Measurements from ENCODE around the gene CDH13.

Gene CDH13

DNA sequence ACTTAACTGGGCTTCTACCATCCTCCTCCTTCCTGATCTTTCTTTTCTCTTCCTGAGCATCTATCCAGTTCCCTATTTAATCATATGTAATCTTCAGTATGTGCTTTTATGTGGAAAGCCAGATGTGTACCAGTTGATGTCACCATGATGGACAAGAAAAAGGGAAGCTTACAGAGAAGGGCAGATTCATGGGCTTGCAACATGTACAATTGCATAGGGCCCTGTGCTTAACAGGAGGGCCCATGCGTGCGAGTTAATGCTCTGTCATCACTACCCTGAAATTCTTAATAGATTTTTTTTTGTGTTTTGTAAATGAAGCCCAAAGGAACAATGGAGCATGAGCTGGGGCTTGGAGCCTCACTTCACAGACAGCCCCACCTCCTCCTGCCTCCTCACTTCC, 124.3 kb downstream of the CDH13 start:
- DNase-seq, result no peak

DNA sequence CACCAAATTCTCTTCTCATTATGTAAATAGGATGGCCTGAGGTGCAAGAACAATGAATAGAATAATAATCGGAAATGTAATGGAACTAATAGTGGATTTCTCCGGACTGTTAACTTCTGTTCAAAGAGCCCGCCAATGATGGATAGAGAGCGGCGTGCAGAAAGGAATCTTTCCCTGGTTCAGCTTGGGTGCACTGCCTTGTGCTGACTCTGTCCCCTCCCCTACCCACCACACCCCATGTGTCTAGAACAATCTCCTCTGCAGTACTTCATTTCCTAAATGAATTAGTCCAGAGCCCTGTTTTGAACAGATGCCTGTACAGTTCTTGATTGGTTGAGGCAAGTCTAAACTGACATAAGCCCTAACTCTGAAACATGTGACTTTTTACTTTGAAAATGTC, 125.4 kb downstream of the CDH13 start:
- no peak for DNase-seq

DNA sequence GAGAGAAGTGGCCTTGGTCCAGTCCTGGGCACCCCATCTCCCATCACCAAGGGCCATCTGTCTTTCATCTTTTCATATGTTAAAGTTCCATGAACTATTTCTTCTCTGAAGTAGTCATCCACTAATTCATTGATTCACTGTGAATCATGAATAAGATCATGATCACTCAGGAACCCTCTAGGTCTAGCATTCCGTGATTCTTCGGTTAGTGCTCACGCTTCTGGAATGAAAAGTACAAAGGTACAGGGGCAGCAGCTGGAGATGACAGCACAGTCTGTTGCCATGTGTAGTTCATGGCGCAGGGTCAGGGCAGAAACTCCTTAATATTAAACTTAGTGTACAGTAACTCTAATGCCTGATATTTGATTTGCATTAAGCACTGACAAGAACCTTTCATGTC, 127.1 kb downstream of the CDH13 start:
- DNase-seq, result no peak

DNA sequence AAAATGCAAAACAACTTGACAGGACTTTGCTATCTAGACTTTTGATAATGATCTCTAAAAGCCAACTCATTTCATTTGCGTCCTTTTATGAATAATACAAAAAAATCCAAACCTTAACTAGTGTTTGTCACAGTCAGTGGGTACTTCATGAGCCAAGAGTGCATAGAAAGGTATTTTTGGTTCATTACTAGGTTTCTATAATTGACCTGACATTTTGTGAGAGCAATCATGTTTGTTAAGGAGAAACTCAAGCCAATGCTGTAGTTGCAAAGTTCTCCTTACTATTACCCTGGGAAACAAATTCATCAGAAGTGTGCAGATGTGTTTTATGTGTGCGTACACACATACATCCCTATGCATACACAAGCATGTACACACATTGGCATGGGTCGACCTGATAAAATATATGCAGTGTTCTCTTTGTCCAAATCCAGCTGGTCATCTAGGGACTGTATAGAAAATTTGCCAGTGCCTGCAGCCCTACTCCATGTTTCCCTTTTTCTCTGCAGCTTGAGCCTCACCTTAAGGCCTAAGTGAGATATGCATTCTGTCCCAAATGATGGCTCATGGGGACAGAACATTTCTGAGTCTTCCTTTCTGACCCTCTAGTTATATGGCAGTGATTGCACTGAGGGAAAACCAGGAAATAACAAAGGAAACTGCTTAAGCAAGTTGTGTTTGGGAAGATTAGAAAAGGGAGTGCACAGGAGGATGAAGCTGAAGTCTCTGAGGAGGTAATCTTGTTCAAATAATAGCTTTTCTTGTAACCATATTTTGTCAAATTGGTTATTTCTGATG, 128.1 kb downstream of the CDH13 start:
- DNase-seq, result no peak

DNA sequence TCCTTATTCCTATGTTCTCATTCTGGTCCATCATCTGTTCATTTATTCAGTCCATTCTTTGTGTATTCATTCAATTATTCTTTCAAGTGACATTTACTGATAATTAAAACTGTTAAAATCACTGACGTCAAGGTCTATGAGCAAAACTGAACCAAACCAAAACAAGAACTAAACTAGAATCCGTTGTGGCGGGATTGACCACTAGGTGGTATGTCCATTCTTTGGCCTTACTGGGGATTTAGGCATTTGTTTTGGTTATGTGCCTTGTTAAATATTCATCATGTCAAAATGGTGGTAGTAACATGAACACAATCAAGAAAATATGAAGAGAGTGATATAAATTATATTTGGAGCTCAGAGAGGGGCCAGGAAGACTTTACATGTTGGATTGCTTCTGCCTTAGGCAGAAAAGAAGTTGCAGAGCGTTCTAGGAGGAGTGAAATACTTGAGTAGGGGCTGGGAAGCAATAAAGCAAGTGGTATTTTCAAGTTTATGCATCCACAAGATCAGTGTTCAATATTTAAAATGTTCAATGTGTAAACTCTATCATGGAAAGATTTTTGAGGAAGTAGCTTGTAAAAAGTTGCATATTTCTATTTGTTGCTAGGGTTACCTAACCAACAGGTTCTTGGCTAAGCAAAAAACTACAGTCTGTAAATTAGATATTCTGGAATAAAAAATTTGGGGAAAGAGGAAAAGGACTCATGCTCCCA, 129.0 kb downstream of the CDH13 start:
- DNase-seq, result no peak

DNA sequence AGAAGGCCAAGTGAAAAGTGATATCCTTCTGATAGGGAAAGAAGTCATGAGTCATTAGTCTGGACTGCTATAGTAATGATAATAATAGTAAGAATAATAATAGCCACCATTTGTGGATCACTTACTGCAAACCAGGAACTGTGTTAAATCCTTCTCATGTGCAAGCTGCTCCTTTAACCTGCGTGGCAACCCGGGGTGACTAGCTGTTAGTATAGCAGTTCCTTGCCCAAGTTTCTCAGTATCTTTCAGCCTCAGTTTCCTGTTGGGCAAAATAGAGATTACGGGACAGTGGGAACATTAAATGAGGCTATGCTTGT, 129.5 kb downstream of the CDH13 start:
- no peak for DNase-seq

DNA sequence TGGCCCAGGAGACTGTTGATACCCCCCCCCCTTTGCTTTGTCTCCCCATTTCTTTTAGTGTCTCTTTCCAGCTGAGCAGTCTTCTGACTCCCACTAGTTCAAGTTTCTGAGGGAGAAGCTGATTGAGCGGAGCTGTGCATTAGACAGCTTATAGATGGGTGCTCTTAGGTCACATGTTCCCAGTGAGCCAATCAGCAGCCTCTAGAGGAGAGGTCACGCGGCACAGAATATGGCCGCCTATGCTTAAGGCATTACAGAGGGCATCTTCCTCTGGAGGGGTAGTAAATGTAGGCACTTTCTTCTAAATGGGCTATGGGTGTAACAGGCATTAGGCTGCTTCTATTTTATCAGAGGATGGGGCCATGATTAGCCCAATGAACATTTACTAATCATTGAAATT, 131.6 kb downstream of the CDH13 start:
- DNase-seq, result no peak

DNA sequence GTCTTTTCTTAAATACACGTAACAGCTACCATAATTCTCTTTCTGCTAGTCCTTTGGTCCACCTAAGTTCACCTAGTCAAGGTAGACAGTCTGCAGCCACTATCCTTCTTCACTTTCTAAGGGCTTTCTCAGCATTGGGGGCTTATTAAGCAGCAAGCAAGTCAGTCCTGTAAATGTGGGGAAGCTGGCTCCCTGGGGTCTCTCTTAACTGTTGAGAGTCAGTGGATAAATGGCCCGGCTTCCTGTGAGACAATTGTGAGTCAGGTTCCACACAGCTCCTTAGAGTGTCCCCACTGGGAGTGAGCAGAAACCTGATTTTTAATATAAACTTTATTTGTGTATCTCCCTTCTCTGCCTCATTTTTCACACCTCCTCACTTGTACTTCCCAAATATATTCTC, 132.1 kb downstream of the CDH13 start:
- no peak for DNase-seq

DNA sequence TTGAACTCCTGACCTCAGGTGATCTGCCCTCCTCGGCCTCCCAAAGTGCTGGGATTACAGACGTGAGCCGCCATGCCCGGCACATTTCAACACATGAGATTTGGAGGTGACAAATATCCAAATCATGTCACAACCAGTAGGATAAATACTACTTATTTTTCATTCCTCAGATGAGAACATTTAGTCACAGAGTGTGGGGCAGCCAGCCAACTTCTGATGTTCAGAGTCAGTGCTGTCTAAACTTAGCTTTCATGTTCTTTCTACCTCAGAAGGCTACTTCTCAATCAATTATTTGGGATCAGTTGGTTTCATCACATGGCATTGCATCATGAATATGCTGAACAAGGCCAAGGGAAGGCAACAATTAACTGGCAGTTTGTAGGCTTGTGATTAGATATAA, 134.5 kb downstream of the CDH13 start:
- DNase-seq, result no peak

DNA sequence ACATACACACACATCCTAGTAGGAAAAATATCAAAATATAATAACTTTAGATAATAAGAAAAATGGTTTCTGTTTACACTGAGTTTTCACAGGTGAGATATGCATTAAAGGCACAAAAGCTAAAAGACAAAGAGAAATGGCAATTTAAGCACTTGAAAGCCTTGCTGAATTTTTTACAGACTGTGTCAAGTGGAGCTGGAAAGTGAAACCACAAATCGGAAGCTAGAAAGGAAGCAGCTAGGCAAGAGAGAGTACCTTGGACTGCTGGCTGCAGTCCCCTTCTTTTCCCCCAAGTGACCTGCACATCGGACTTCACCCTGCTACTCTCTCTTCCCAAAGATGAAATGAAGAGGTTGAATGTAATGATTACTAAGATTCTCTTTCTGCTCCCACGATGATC, 135.1 kb downstream of the CDH13 start:
- DNase-seq, result no peak

DNA sequence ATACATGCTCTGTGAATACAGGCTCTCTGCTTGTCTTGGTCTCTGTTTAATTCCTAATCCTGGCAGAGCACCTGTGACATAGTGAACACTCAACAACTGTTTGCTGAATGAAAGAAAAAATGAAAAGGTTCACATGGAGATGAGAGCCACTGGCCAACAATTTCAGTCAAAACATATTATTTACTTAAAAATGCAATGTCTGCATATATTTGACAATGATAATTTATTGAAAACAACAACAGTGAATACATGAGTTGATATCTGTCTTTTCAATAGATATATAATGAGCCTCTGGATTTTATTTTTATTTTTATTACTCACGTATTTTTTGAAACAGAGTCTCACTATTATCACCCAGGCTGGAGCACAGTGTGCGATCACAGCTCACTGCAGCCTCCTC, 136.6 kb downstream of the CDH13 start:
- no peak for DNase-seq

DNA sequence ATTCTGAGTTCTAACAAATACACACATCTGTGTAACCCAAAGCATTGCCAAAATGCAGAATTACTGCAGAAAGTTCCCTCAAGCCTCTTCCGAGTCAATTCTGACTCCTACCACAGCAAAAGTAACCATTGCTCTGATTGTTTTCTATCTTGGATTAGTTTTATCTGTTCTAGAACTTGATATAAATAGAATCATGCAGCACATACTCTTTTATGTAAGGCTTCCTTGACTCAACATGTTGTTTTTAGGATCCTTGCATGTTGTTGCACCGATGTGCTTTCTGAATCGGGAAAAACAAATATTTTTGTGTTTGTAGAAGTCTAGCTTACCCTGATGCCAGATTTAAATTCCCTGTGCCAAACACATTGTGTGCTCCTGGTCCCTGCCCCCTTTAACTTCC, 140.4 kb downstream of the CDH13 start:
- no peak for DNase-seq

DNA sequence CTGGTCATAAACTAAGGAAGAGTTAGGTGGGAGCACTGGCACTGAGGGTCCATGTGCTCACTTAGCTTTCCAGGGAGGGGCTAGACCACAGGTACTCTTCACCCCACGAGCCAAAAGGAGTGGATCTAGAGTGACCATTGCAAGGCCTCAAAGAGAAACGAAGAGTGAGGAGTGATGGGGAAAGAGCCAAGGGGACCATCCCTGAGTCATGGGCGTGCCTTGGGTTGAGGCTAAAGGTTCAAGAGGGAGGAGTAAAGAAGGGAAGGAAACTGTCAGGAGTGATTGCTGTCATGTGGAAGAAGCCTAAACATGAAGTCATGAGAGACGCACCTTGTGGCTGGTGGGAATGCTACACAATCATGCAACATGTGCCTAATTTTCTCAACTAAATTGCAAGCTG, 141.0 kb downstream of the CDH13 start:
- no peak for DNase-seq

DNA sequence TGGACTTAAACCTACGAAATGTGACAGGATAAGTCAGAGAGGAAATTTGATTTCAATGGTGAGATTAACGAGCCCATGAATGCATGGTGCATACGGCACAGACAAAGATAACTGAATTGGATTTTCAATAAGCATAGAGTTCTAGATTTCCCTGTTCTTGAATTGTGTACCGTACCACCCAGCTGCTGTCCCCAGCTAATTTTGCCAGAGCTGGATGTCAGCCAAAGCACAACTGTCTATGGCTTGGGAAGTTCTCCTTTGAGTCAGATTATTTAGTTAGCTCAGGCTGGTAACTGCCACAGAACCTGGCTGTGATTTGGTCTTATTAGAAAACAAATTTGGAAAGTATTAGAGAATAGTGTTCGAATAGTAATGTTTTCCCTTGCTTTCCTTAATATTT, 143.1 kb downstream of the CDH13 start:
- DNase-seq, result no peak

DNA sequence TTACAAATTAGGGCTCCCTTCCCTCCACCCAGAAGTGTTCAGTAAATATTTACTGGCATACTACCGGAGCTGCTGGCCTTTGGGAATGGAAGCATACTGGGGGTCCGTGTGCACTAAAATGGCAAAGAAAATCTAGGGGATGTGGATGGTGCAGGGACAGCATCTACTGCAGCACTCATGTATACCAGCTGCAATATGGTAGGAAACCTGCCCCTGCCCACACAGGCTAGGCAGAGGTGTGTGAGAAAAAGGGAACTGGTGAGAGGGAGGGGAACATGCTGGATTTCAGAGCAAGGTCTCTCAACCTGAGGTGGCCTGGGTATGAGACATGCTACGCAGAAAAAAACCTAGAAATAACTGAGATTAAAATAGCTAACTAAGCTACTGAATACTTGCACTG, 145.4 kb downstream of the CDH13 start:
- no peak for DNase-seq

DNA sequence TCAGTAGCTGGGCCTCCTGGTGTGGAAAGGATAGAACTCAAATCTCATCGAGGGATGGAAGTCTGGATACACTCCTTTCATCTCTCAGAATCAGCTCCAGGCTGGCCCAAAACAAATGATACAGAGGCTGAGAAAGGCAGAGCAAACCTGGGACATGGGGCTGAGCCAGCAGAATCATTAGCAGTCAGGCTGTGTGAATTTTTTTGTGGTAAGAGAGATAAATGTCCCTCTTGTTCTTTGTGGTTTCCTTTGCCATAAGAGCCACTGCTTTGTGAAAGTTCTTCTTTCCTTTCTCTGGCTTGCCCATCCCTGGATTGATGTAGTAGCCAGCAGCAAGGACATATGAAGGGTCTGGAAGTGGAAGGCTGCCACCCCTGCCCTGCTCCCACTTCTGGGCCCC, 146.2 kb downstream of the CDH13 start:
- no peak for DNase-seq

DNA sequence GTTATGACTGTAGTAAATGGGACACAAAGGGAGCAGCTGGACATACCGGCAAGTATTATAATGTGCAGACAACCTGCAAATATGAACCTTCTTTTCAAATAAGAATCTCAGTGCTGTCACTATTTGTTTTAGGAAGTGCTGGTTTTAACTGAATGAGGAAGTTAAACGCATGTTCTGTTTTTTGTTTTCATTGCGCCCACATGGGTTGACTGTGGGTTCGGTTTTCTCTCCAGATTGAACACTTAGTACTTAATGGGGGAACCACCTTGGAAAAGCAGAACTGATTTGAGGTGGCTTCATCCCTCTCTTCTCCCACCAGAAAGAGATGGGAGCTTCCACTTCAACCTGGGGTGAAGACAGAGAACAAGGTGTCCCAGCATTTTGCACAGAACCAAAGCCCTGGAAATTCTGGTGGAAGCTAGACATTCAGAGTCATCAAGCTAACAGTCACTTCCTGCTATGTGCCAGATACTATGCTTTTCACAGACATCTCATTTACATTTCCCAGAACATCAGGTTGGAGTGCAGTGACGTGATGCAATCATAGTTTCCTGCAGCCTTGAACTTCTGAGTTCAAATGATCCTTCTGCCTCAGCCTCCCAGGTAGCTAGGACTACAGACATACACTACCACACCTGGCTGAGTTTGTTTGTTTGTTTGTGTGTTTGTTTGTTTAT, 149.8 kb downstream of the CDH13 start:
- DNase-seq, result no peak

DNA sequence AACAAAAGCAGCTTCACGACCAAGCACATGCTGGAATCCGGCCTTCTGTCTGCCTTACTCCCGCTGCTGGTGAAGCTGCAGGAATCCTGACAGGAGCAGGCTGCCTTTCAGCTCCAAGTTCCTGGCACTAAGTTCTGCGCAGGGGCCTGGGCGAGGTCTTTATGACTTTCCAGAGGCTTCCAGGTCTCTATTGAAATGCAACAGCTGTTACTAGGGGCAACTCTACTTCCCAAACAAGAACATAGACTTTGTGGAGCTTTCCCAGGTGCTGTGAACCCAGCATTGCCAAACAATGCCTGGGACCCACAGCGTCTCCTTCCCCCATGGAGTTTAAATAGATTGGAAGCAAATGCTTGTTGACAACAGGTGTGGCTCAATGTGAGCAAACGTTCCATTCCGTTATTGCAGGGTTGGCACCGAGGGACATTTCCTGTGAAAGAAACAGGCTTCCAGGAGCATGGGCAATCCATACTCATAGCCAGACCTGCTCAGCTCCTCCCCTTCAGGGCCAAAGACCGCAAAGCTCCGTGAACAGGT, 156.0 kb downstream of the CDH13 start:
- DNase-seq, result no peak

DNA sequence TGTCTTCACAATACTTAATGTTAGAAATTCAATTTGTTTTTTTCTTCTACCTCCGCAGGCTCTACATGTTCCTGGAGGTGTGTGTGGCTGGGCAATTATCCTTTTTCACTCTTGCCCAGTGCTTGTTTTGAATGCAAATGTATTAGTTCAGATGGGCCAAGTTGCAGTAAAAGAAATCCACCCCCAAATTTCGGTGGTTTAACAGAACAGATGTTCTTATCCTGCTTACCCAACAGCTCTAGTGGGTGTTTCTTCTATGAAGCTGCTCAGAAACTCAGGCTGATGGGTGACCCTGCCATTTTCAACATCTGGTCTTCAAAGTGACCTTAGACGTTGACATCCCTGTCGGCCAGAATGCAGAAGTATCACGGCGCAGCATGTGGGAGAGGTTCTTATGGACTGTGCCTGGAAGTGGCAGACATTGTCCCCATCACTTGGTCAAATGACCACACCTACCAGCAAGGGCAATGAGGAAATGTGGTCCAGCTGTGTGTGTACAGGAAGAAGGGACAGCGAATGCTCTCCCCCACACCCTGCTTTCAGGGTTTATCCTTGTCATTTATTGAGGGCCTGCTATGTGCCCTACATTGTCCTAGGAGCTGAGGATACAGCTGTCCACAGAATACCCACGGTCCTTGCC, 157.3 kb downstream of the CDH13 start:
- no peak for DNase-seq

DNA sequence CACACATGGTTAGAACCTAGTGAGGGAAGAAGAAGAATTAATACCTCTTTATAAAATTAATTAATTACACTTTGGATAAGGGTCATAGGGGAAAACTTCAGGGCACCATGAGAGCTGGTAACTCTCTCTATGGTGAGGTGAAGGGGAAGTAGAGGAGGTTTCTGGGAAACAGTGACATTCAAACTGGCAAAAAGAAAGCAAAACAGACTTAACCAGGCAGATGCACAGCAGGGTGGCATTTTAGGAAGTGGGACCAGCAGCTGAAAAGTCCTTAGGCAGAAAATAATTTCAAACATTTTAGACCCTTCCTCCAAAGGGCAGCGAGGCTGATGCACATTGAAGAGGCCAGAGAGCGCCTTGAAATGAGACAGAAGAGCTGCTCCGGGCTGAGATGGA, 157.8 kb downstream of the CDH13 start:
- no peak for DNase-seq

DNA sequence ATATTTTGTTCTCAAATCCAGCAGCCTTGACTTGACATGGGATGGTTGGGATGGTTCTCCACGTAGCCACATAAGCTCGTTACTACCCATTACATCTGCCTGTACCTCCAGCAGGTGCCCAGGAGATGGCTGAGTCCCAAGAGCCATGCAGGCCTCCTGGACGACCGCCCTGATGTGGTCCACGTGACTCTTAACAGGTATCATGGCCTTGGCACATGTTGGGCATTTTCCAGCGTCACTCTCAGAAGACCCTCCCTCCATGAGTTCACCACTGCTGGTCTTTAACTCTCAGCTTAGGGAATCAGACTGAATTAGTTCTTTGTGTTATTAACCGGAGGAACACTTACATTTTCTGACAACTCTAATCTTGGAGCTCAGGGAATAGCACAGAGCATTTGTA, 161.5 kb downstream of the CDH13 start:
- DNase-seq, result no peak

DNA sequence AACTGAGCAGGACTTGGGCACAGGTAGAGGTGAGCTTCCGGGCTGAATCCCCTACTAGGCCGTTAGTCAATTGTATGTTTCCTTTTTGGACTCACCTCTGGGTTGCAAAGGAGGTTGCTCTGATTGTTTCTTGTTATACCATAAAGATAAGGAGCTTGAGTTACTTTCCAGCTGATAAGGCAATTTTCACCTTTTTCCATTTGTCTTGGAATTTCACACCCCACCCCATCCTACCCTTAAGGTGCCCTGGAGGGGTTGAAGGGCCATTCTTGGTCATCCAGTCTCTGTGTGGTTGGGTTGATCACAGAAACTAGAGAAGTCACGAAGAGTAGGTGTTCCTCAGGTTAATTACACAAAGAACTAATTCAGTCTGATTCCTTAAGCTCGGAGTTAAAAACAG, 162.2 kb downstream of the CDH13 start:
- DNase-seq, result no peak

DNA sequence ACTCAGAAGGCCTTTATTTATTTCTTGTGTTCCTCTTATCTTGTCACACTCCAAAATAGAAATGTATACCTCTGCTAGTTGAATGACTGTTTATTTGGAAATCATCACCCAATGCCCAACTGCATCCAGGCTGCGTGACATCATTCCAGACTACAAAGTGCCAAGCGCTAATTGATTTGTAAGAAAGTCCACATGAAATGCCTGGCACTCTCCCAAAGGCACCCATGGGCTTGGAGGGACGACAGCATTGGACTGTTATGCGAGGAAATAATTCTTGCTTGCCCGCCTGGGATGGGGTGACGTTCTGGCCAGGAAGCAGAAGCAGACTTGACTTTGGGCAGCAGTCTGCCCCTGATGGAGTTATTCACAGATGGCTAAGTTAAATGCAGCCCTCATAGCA, 165.9 kb downstream of the CDH13 start:
- DNase-seq, result no peak
